Activated B cell treated with CpG ODN at 0.5 μM for 24 hours (primary cell): ENCODE results near the gene KDM3B. TPM values are rescaled to one million over a fixed set of nuclear protein-coding genes. Genes with fewer than 3 reads are reported as not detected.

Experiments used
- ATAC-seq: fragments of 200-7000 bp; cut with Tn5 transposase; one replicate; pipeline ENCODE4 v1.10.0; 2021; ENCODE audit warnings: low read depth, mild to moderate bottlenecking, moderate library complexity
- CTCF ChIA-PET: fragments of 350-600 bp; sonication (Branson Sonifier 250); formaldehyde crosslinking; loops from one replicate; lab custom pipeline; 2021; ENCODE audit warnings: antibody characterized with exemption; lab: Charles Lee
- POLR2A ChIA-PET: fragments of 350-600 bp; sonication (Branson Sonifier 250); formaldehyde crosslinking; loops from one replicate; lab custom pipeline; 2021; ENCODE audit warnings: antibody characterized with exemption; lab: Charles Lee
- DNase-seq: peaks from one replicate; pipeline ENCODE4 v3.0.0; 2022
- H3K27ac Mint-ChIP-seq: one replicate; pipeline ENCODE4 v1.8.0; 2020; ENCODE audit warnings: mixed read lengths
- H3K27me3 Mint-ChIP-seq: one replicate; pipeline ENCODE4 v1.8.0; 2021; ENCODE audit warnings: mixed read lengths
- H3K36me3 Mint-ChIP-seq: one replicate; pipeline ENCODE4 v1.8.0; 2021; ENCODE audit warnings: low read depth, mixed read lengths
- H3K4me1 Mint-ChIP-seq: one replicate; pipeline ENCODE4 v1.8.0; 2021; ENCODE audit warnings: mixed read lengths
- H3K4me3 Mint-ChIP-seq: one replicate; pipeline ENCODE4 v1.8.0; 2020; ENCODE audit warnings: mild to moderate bottlenecking, mixed read lengths
- H3K9me3 Mint-ChIP-seq: one replicate; pipeline ENCODE4 v1.8.0; 2020; ENCODE audit warnings: mixed read lengths
- CTCF ChIP-seq: fragments of 200-600 bp; IDR thresholded peaks from one replicate; pipeline ENCODE4 v1.8.0; 2022; ENCODE audit warnings: antibody characterized with exemption, mild to moderate bottlenecking
- intact Hi-C: fragments of 100-400 bp; cut with micrococcal nuclease; formaldehyde crosslinking; loops from one replicate; pipeline ENCODE4 v1.15.1; 2024
- total RNA-seq: library from RNA; stranded (reverse); gene quantifications from 2 replicates; pipeline ENCODE4 v1.2.3, GENCODE V29; 2022

The KDM3B gene
- total RNA-seq, 1 donor from 2014 or later, result 94.0 TPM

- no peaks in the 10 kb centered on the region for H3K27me3 Mint-ChIP-seq
- H3K27ac Mint-ChIP-seq, result no peak overlapping the region
- TF ChIP-seq CTCF, result no peak
- no peaks in the 10 kb centered on the region for H3K36me3 Mint-ChIP-seq
- ChIA-PET CTCF (interaction anchor here (0.8 to 1.5 kb wide), 2 partner anchors 9 to 48 kb away, joined by 4 to 5 read pairs; partner anchors contain the start of gene EGR1), POLR2A (no interaction called here)
- H3K4me3 Mint-ChIP-seq, result no peak overlapping the region
- DNase-seq (no peak), ATAC-seq (no peak)
- intact Hi-C loops, result no loop called here
- H3K4me1 Mint-ChIP-seq, result peaks cover 25% of the 10 kb centered on the region
- H3K9me3 Mint-ChIP-seq, result no peaks in the 10 kb centered on the region
Measured at GRCh38 chr5:138455232-138455930, 102.9 kb downstream of the KDM3B start.

- Mint-ChIP-seq H3K36me3 (no peaks in the 10 kb centered on the region), H3K27me3 (no peaks in the 10 kb centered on the region), H3K4me3 (no peak overlapping the region), H3K27ac (no peak overlapping the region), H3K9me3 (no peaks in the 10 kb centered on the region), H3K4me1 (peaks cover 36% of the 10 kb centered on the region)
- ChIA-PET POLR2A (interaction anchor here (0.7 kb wide), 1 partner anchor 300 kb away, joined by 3 read pairs; no protein-coding TSS in a partner anchor), CTCF (interaction anchor here (0.6 to 1.4 kb wide), 3 partner anchors 9 to 120 kb away, joined by 3 read pairs; no protein-coding TSS in a partner anchor)
- ATAC-seq (no peak), DNase-seq (no peak)
- intact Hi-C loops, result no loop called here
- no peak for TF ChIP-seq CTCF
Measured at GRCh38 chr5:138457531-138458275, 105.2 kb downstream of the KDM3B start.

DNA sequence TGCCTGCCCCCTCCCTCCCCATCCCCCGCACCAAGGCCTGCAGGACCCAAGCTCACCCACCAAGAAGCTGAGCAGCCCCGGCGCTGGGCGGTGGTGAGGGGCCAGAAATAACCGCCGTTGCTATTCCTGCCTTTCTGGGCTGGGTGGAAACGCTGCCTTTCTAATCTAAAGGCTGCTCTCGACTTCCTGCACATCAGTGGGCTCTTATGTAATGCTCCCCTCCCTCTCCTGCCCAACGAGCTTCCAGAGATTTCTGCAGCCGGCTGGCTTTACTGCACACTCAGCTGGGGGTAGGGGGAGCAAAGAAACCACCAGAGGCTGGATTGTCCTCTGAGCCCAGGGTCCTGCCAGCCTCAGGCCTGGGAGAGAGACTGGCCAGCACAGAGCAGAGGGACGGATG lies 105.9 kb downstream of the KDM3B start:
- ChIA-PET POLR2A (no interaction called here), CTCF (no interaction called here)
- no peak for TF ChIP-seq CTCF
- peaks cover 36% of the 10 kb centered on the region for H3K4me1 Mint-ChIP-seq
- no peak overlapping the region for H3K27ac Mint-ChIP-seq
- ATAC-seq (no peak), DNase-seq (no peak)
- no peaks in the 10 kb centered on the region for H3K27me3 Mint-ChIP-seq
- H3K36me3 Mint-ChIP-seq, result no peaks in the 10 kb centered on the region
- intact Hi-C loops, result no loop called here
- H3K4me3 Mint-ChIP-seq, result no peak overlapping the region
- H3K9me3 Mint-ChIP-seq, result no peaks in the 10 kb centered on the region

GRCh38 chr5:138458856-138459255 lies 106.4 kb downstream of the KDM3B start:
- ATAC-seq (no peak), DNase-seq (no peak)
- Mint-ChIP-seq H3K9me3 (no peaks in the 10 kb centered on the region), H3K36me3 (no peaks in the 10 kb centered on the region), H3K4me1 (peaks cover 36% of the 10 kb centered on the region), H3K27ac (peak overlapping the region; percentile 76), H3K27me3 (no peaks in the 10 kb centered on the region), H3K4me3 (peak overlapping the region; percentile 33)
- TF ChIP-seq CTCF, result no peak
- ChIA-PET POLR2A (interaction anchor here (0.6 kb wide), 1 partner anchor 105 kb away, joined by 3 read pairs; no protein-coding TSS in a partner anchor), CTCF (interaction anchor here (0.9 kb wide), 1 partner anchor 8 kb away, joined by 8 read pairs; no protein-coding TSS in a partner anchor)
- intact Hi-C loops, result no loop called here
